Tibial artery (tissue), 4 donors: ENCODE measurements around the gene ENDOV.

Experiments
- DNase-seq, 2 donors: peaks; one replicate each; pipeline ENCODE4 v3.0.0-alpha.2; 2019
- H3K27ac ChIP-seq, 2 donors: fragments of 200-600 bp; sonication (generic) in 1 of 2; 1 replicate in 1 of 2; 2 replicates in 1 of 2; pipeline ENCODE4 v1.5.1; 2018 to 2019; ENCODE audit warnings: mild to moderate bottlenecking in 1 of 2
- H3K27me3 ChIP-seq, 2 donors: fragments of 200-600 bp; sonication (generic) in 1 of 2; one replicate each; pipeline versions ENCODE4 v1.5.1 to v1.6.0; 2016 to 2019
- H3K36me3 ChIP-seq, 3 donors: fragments of 200-600 bp; sonication (generic) in 2 of 3; one replicate each; pipeline ENCODE4 v1.5.1; 2016 to 2019; ENCODE audit warnings: mild to moderate bottlenecking in 2 of 3
- H3K4me1 ChIP-seq, 4 donors: fragments of 200-600 bp; sonication (generic) in 2 of 4; 1 replicate in 3 of 4; 2 replicates in 1 of 4; pipeline ENCODE4 v1.5.1; 2016 to 2019
- H3K4me3 ChIP-seq, 2 donors: fragments of 200-600 bp; sonication (generic) in 1 of 2; 1 replicate in 1 of 2; 2 replicates in 1 of 2; pipeline ENCODE4 v1.5.1; 2018 to 2019; ENCODE audit warnings: mild to moderate bottlenecking in 2 of 2
- H3K9me3 ChIP-seq, 3 donors: fragments of 200-600 bp; sonication (generic) in 1 of 3; one replicate each; pipeline ENCODE4 v1.5.1; 2016 to 2019
- CTCF ChIP-seq, 2 experiments: fragments of 200-600 bp in 1 of 2; fragments of 450-650 bp in 1 of 2; IDR thresholded peaks; one replicate each; pipeline ENCODE4 v1.5.1; 2017 to 2019; ENCODE audit warnings: antibody characterized with exemption in 2 of 2, mild to moderate bottlenecking in 1 of 2, moderate library complexity in 1 of 2
- intact Hi-C: fragments of 100-400 bp; cut with DNase I; formaldehyde crosslinking; loops from one replicate; pipeline ENCODE4 v1.15.0; 2023; ENCODE audit warnings: low total_unique reads

Gene ENDOV

GRCh38 chr17:80423536-80424225 is 8.7 kb downstream of the ENDOV start:
- no peak overlapping the region for H3K27ac ChIP-seq
- H3K27me3 ChIP-seq, result no peaks in the 10 kb centered on the region
- no peak for TF ChIP-seq CTCF (IDR thresholded peaks at IDR 0.05)
- peaks cover 0 to 38% (median 9%) of the 10 kb centered on the region in 3 donors for H3K36me3 ChIP-seq
- DNase-seq, result no peak
- intact Hi-C loops, result loop anchor here (10.0 kb wide), 1 partner anchor 681 kb away; no protein-coding TSS in a partner anchor
- H3K9me3 ChIP-seq, result no peaks in the 10 kb centered on the region
- peaks cover 0 to 14% (median 4%) of the 10 kb centered on the region in 4 donors for H3K4me1 ChIP-seq
- no peak overlapping the region for H3K4me3 ChIP-seq

- no peak overlapping the region for H3K4me3 ChIP-seq
- H3K9me3 ChIP-seq, result no peaks in the 10 kb centered on the region
- no peak overlapping the region for H3K27ac ChIP-seq
- no peaks in the 10 kb centered on the region for H3K27me3 ChIP-seq
- H3K36me3 ChIP-seq, result peaks cover 0 to 38% (median 15%) of the 10 kb centered on the region in 3 donors
- peaks cover 0 to 14% (median 4%) of the 10 kb centered on the region in 4 donors for H3K4me1 ChIP-seq
- TF ChIP-seq CTCF (IDR thresholded peaks at IDR 0.05), result no peak
- DNase-seq, result no peak
- intact Hi-C loops, result loop anchor here (10.0 kb wide), 1 partner anchor 681 kb away; no protein-coding TSS in a partner anchor
Observed at GRCh38 chr17:80424261-80424660, 9.3 kb downstream of the ENDOV start.

GRCh38 chr17:80424878-80425765 is 10.2 kb downstream of the ENDOV start:
- no peaks in the 10 kb centered on the region for H3K9me3 ChIP-seq
- TF ChIP-seq CTCF (IDR thresholded peaks at IDR 0.05), result no peak
- intact Hi-C loops, result loop anchor here (10.0 kb wide), 1 partner anchor 680 kb away; no protein-coding TSS in a partner anchor
- H3K36me3 ChIP-seq, result peaks cover 0 to 38% (median 22%) of the 10 kb centered on the region in 3 donors
- DNase-seq, result peak in 1 of 2 donors; percentile 59
- peaks cover 0 to 14% (median 4%) of the 10 kb centered on the region in 4 donors for H3K4me1 ChIP-seq
- H3K4me3 ChIP-seq, result no peak overlapping the region
- no peak overlapping the region for H3K27ac ChIP-seq
- no peaks in the 10 kb centered on the region for H3K27me3 ChIP-seq

GRCh38 chr17:80425835-80426426 is 11.0 kb downstream of the ENDOV start:
- H3K4me3 ChIP-seq, result no peak overlapping the region
- H3K36me3 ChIP-seq, result peaks cover 0 to 40% (median 22%) of the 10 kb centered on the region in 3 donors
- no peaks in the 10 kb centered on the region for H3K9me3 ChIP-seq
- no peaks in the 10 kb centered on the region for H3K27me3 ChIP-seq
- intact Hi-C loops, result loop anchor here (2.0 to 10.0 kb wide), 2 partner anchors 555 to 679 kb away; no protein-coding TSS in a partner anchor
- TF ChIP-seq CTCF (IDR thresholded peaks at IDR 0.05), result no peak
- peaks cover 0 to 14% (median 4%) of the 10 kb centered on the region in 4 donors for H3K4me1 ChIP-seq
- no peak overlapping the region for H3K27ac ChIP-seq
- DNase-seq, result peak in 1 of 2 donors; percentile 61

GRCh38 chr17:80426671-80427326 is 11.8 kb downstream of the ENDOV start:
- TF ChIP-seq CTCF (IDR thresholded peaks at IDR 0.05), result peak; percentile 97 to 98
- Histone ChIP-seq H3K9me3 (no peaks in the 10 kb centered on the region), H3K4me1 (peaks cover 0 to 14% (median 4%) of the 10 kb centered on the region in 4 donors), H3K27me3 (no peaks in the 10 kb centered on the region), H3K36me3 (peaks cover 0 to 47% (median 22%) of the 10 kb centered on the region in 3 donors), H3K27ac (no peak overlapping the region), H3K4me3 (no peak overlapping the region)
- DNase-seq, result peak; percentile 61 to 77
- intact Hi-C loops, result loop anchor here (2.0 to 10.0 kb wide), 2 partner anchors 554 to 678 kb away; no protein-coding TSS in a partner anchor
